ENCODE measurements around the gene ZMIZ1.

ZMIZ1 gene

GRCh38 chr10:79119306-79119705, 50.5 kb downstream of the ZMIZ1 start:
- DNase-seq (ENCODE audit: low spot score), result no peak

GRCh38 chr10:79123547-79123963, 54.8 kb downstream of the ZMIZ1 start:
- no peak for DNase-seq (ENCODE audit: low spot score)

- DNase-seq (ENCODE audit: low spot score), result no peak
These were observed 55.3 kb downstream of the ZMIZ1 start for GRCh38 chr10:79124066-79124465.

GRCh38 chr10:79125092-79125491, 56.3 kb downstream of the ZMIZ1 start:
- DNase-seq (ENCODE audit: low spot score), result no peak

- no peak for DNase-seq (ENCODE audit: low spot score)
These were observed 57.8 kb downstream of the ZMIZ1 start for GRCh38 chr10:79126351-79127080.

GRCh38 chr10:79127151-79127961, 58.6 kb downstream of the ZMIZ1 start:
- no peak for DNase-seq (ENCODE audit: low spot score)

GRCh38 chr10:79128241-79128922, 59.6 kb downstream of the ZMIZ1 start:
- no peak for DNase-seq (ENCODE audit: low spot score)

- no peak for DNase-seq (ENCODE audit: low spot score)
These were observed 60.1 kb downstream of the ZMIZ1 start for GRCh38 chr10:79128923-79129305.

GRCh38 chr10:79129361-79129997, 60.7 kb downstream of the ZMIZ1 start:
- DNase-seq (ENCODE audit: low spot score), result no peak

- DNase-seq (ENCODE audit: low spot score), result no peak
These were observed 61.5 kb downstream of the ZMIZ1 start for GRCh38 chr10:79130255-79130654.

GRCh38 chr10:79130846-79131245, 62.1 kb downstream of the ZMIZ1 start:
- DNase-seq (ENCODE audit: low spot score), result no peak

GRCh38 chr10:79131836-79132631, 63.3 kb downstream of the ZMIZ1 start:
- DNase-seq (ENCODE audit: low spot score), result no peak

- DNase-seq (ENCODE audit: low spot score), result no peak
These were observed 64.1 kb downstream of the ZMIZ1 start for GRCh38 chr10:79132681-79133381.

GRCh38 chr10:79133416-79133815, 64.7 kb downstream of the ZMIZ1 start:
- DNase-seq (ENCODE audit: low spot score), result no peak

GRCh38 chr10:79135790-79136189, 67.0 kb downstream of the ZMIZ1 start:
- DNase-seq (ENCODE audit: low spot score), result no peak

GRCh38 chr10:79136236-79137005, 67.7 kb downstream of the ZMIZ1 start:
- no peak for DNase-seq (ENCODE audit: low spot score)

- no peak for DNase-seq (ENCODE audit: low spot score)
These were observed 68.6 kb downstream of the ZMIZ1 start for GRCh38 chr10:79137300-79137756.

GRCh38 chr10:79137826-79138225, 69.1 kb downstream of the ZMIZ1 start:
- no peak for DNase-seq (ENCODE audit: low spot score)

- no peak for DNase-seq (ENCODE audit: low spot score)
These were observed 69.8 kb downstream of the ZMIZ1 start for GRCh38 chr10:79138449-79139123.

All from COLO829 (cell line).